ENCODE measurements around the gene TGIF2.
"Not testable (repeated sequence)": the region's sequence is repeated elsewhere in the genome, so short reads cannot be mapped to it uniquely, and the experiment has no call there.

The TGIF2 gene

GRCh38 chr20:36607586-36608387, 34.4 kb downstream of the TGIF2 start:
- H4K20me1 ChIP-seq (ENCODE audit: insufficient read depth, low read length) = no peaks in the 10 kb centered on the region
- H3K36me3 ChIP-seq (ENCODE audit: insufficient read depth, low read length) = peaks cover 54% of the 10 kb centered on the region
- TF ChIP-seq EZH2 (IDR thresholded peaks at IDR 0.05; ENCODE audit: borderline replicate concordance, low read length) = no peak
- TF ChIP-seq, protein P1, sequence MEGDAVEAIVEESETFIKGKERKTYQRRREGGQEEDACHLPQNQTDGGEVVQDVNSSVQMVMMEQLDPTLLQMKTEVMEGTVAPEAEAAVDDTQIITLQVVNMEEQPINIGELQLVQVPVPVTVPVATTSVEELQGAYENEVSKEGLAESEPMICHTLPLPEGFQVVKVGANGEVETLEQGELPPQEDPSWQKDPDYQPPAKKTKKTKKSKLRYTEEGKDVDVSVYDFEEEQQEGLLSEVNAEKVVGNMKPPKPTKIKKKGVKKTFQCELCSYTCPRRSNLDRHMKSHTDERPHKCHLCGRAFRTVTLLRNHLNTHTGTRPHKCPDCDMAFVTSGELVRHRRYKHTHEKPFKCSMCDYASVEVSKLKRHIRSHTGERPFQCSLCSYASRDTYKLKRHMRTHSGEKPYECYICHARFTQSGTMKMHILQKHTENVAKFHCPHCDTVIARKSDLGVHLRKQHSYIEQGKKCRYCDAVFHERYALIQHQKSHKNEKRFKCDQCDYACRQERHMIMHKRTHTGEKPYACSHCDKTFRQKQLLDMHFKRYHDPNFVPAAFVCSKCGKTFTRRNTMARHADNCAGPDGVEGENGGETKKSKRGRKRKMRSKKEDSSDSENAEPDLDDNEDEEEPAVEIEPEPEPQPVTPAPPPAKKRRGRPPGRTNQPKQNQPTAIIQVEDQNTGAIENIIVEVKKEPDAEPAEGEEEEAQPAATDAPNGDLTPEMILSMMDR (IDR thresholded peaks at IDR 0.05; ENCODE audit: low read length) = no peak
- no peaks in the 10 kb centered on the region for H3K9me2 ChIP-seq (ENCODE audit: low read depth, low read length)
- H3K27me3 ChIP-seq (ENCODE audit: insufficient read depth, low read length) = no peaks in the 10 kb centered on the region
- peaks cover 24% of the 10 kb centered on the region for H3K4me1 ChIP-seq (ENCODE audit: insufficient read depth, low read length, severe bottlenecking)
- H3K9ac ChIP-seq (ENCODE audit: low read length) = peak overlapping the region; percentile 88; the same call in 1 of the 2 replicates
- H3K4me2 ChIP-seq (ENCODE audit: low read length) = peak overlapping the region; percentile 90
- H3K4me3 ChIP-seq (ENCODE audit: low read depth, low read length, poor library complexity, severe bottlenecking) = peak overlapping the region; percentile 93
- H3K9me3 ChIP-seq (ENCODE audit: low read length) = no peaks in the 10 kb centered on the region
- peaks cover 22% of the 10 kb centered on the region for H3K79me2 ChIP-seq (ENCODE audit: insufficient read depth, low read length)
- H3F3A ChIP-seq (ENCODE audit: insufficient read depth, low read length) = no peaks in the 10 kb centered on the region
- H3K27ac ChIP-seq (ENCODE audit: low read depth, low read length, poor library complexity, severe bottlenecking) = no peak overlapping the region
- no peak overlapping the region for H2AFZ ChIP-seq (ENCODE audit: low read length)

- not testable (repeated sequence) for H3K9me3 ChIP-seq (ENCODE audit: low read length); H2AFZ ChIP-seq (ENCODE audit: low read length); H3K4me2 ChIP-seq (ENCODE audit: low read length); H3F3A ChIP-seq (ENCODE audit: insufficient read depth, low read length); H3K9ac ChIP-seq (ENCODE audit: low read length); H3K4me3 ChIP-seq (ENCODE audit: low read depth, low read length, poor library complexity, severe bottlenecking); H4K20me1 ChIP-seq (ENCODE audit: insufficient read depth, low read length); H3K27ac ChIP-seq (ENCODE audit: low read depth, low read length, poor library complexity, severe bottlenecking); H3K27me3 ChIP-seq (ENCODE audit: insufficient read depth, low read length); H3K9me2 ChIP-seq (ENCODE audit: low read depth, low read length)
- Histone ChIP-seq H3K79me2 (ENCODE audit: insufficient read depth, low read length) (peaks cover 22% of the 10 kb centered on the region), H3K4me1 (ENCODE audit: insufficient read depth, low read length, severe bottlenecking) (peaks cover 24% of the 10 kb centered on the region), H3K36me3 (ENCODE audit: insufficient read depth, low read length) (peaks cover 60% of the 10 kb centered on the region)
Measured at GRCh38 chr20:36608388-36608728, 35.0 kb downstream of the TGIF2 start.

DNA sequence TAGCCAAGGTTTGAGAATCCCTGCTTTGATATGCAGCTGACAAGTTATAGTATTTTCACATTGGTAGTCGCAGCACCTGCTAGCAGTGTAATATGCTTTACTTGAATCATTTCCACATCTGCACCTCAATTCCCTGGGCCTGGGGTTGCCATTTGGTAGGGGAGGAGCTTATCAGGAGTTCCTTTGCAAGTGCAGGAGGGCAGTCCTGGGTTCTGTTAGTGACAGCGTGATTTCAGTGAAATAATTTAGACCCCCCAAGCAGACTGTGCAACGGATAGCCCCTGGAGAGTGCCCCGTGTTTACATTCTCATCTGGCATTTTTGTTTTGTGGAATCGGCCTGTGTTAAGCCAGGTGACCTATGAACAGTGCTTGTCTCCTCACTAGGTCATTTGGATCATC, 38.2 kb downstream of the TGIF2 start:
- Histone ChIP-seq H3K36me3 (ENCODE audit: insufficient read depth, low read length) (peaks cover 79% of the 10 kb centered on the region), H3K9ac (ENCODE audit: low read length) (no peak overlapping the region), H3K27me3 (ENCODE audit: insufficient read depth, low read length) (no peaks in the 10 kb centered on the region), H3K4me1 (ENCODE audit: insufficient read depth, low read length, severe bottlenecking) (peaks cover 11% of the 10 kb centered on the region), H3K9me3 (ENCODE audit: low read length) (no peaks in the 10 kb centered on the region), H3K27ac (ENCODE audit: low read depth, low read length, poor library complexity, severe bottlenecking) (no peak overlapping the region), H3K79me2 (ENCODE audit: insufficient read depth, low read length) (peaks cover 13% of the 10 kb centered on the region), H3F3A (ENCODE audit: insufficient read depth, low read length) (no peaks in the 10 kb centered on the region), H2AFZ (ENCODE audit: low read length) (no peak overlapping the region), H3K9me2 (ENCODE audit: low read depth, low read length) (no peaks in the 10 kb centered on the region), H3K4me2 (ENCODE audit: low read length) (no peak overlapping the region), H3K4me3 (ENCODE audit: low read depth, low read length, poor library complexity, severe bottlenecking) (no peak overlapping the region), H4K20me1 (ENCODE audit: insufficient read depth, low read length) (no peaks in the 10 kb centered on the region)
- no peak for TF ChIP-seq EZH2 (IDR thresholded peaks at IDR 0.05; ENCODE audit: borderline replicate concordance, low read length)
- TF ChIP-seq, protein P1 (IDR thresholded peaks at IDR 0.05; ENCODE audit: low read length) = no peak

- Histone ChIP-seq H3K9me2 (ENCODE audit: low read depth, low read length) (no peaks in the 10 kb centered on the region), H3K4me1 (ENCODE audit: insufficient read depth, low read length, severe bottlenecking) (no peaks in the 10 kb centered on the region), H3K36me3 (ENCODE audit: insufficient read depth, low read length) (peaks cover 62% of the 10 kb centered on the region), H3K4me3 (ENCODE audit: low read depth, low read length, poor library complexity, severe bottlenecking) (no peak overlapping the region), H3K79me2 (ENCODE audit: insufficient read depth, low read length) (no peaks in the 10 kb centered on the region), H4K20me1 (ENCODE audit: insufficient read depth, low read length) (no peaks in the 10 kb centered on the region), H3F3A (ENCODE audit: insufficient read depth, low read length) (no peaks in the 10 kb centered on the region), H2AFZ (ENCODE audit: low read length) (no peak overlapping the region), H3K27me3 (ENCODE audit: insufficient read depth, low read length) (no peaks in the 10 kb centered on the region), H3K9ac (ENCODE audit: low read length) (no peak overlapping the region), H3K4me2 (ENCODE audit: low read length) (no peak overlapping the region), H3K27ac (ENCODE audit: low read depth, low read length, poor library complexity, severe bottlenecking) (no peak overlapping the region), H3K9me3 (ENCODE audit: low read length) (no peaks in the 10 kb centered on the region)
- TF ChIP-seq, protein P1 (IDR thresholded peaks at IDR 0.05; ENCODE audit: low read length) = no peak
- TF ChIP-seq EZH2 (IDR thresholded peaks at IDR 0.05; ENCODE audit: borderline replicate concordance, low read length) = no peak
Measured at GRCh38 chr20:36613974-36614373, 40.6 kb downstream of the TGIF2 start.
